NCI-H69 (cell line): Measurements from ENCODE around the gene LAMA2.

Source experiments
- DNase-seq: peaks from one replicate; lab custom pipeline; 2025; lab: John Stamatoyannopoulos, UW

The LAMA2 gene

DNA sequence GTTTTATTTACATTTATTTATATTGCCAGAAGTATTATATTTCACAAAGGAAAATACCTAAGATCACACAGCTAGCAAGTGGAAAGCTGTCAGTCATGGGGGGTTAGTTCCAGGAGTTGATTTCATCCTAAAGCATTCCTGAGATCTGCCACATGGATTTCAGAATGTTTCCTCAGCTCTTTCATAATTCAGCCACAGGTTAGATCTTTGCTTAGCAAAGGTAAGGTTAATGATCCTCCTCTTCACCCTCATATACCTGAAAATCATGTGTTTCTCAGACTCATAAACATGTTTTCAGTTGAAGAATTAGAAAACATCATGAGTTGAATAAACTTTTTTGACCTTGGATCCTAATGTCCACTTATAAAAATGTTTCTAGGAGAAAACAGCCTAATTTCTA, 611.6 kb downstream of the LAMA2 start:
- DNase-seq = no peak

GRCh38 chr6:129495652-129496051, 612.7 kb downstream of the LAMA2 start:
- no peak for DNase-seq

DNA sequence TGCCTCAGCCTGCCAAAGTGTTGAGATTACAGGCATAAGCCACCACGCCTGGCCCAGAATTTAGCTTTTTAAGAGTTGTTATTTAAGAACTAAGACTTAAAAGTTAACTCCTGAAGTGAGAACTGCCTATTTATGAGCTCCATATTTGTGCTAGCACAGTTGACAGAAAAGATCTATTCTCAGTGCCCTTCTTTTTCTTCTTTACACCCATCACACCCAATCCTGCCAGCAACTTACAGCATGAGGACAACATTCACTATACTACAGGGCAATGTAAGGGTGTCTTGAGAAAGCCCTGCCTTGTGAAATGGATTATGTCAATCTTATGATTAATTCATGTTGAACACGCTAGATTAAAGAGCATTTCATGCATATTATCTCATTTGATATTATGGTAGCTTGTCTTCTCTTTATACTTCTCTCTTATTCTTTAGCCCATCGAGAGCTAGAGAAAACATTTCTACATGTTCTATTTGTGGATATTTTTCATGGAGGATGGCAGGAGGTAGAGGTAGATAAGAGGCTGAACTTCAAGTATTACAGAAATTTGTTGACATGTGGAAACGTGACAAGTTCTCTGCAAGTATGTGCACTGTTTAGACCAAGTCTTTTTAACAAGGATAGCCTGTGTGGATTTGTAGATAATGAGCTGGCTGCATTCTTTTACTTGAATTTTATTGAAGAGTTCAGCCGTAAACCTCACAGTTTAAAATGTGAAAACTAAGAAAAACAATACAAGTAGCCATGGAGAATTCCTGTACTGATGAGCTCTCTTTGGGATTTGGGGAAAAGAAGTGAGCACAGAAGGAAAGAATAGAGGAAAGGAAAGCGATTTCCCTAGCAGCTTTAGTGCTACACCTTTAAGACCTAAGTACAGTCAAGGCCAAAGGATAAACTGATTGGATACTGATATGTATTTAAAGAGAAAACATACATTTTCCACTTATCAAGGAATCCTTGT, 614.8 kb downstream of the LAMA2 start:
- DNase-seq = no peak

- no peak for DNase-seq
Measured at GRCh38 chr6:129498541-129498940, 615.6 kb downstream of the LAMA2 start.

DNA sequence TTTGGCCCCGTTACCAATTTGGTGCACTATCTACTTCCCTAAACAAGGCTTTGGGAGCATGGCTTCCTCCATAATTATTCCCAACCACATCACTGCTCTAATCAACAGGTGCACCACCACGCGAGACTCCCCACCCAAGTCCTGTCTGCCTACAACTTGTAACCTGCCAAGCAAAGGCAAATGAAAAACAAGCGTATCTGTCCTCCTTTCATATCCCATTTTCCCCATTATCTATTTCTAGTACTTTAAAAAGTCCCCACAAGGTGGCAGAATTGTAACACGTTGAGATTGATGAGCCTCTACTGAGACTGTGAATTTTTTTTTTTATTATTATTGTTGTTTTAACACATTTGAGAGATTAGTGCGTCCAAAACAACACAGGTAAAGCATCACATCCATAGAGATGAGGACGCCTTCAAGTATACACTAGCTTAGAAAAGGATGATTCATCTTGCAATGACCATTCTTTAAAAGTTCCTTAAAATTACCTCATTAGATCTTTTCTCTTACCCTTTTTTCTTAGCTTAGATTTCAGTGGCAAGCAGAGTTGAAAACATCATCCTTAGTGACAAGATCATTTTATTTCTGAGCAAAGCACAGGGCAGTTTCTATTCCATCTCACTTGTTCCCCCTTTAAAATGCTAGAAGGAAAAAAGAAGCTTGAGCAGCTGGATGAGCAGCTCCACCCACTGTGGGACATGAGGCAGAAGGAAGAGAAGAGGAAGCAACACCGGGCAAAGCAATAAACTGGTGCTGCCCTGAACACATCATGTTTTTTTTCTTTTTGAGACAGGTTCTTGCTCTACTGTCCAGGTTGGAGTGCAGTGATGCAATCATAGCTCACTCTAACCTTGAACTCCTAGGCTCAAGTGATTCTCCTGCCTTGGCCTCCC, 616.3 kb downstream of the LAMA2 start:
- peak; percentile 56 for DNase-seq

DNA sequence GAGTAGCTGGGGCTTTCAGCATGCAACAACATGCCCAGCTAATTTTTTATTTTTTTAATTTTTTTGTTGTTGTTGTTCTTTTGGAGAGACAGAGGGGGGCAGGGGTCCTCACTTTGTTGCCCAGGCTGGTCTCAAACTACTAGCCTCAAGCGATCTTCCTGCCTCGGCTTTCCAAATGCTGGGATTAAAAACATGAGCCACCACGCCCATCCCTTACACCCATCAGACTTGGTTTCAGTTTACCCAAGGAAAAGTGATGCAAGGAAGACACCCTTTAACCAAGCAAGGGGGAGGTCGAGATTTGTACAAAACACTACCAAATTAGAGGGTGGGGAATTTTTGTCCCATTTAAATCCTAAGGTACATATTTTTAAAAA, 616.9 kb downstream of the LAMA2 start:
- DNase-seq = no peak

DNA sequence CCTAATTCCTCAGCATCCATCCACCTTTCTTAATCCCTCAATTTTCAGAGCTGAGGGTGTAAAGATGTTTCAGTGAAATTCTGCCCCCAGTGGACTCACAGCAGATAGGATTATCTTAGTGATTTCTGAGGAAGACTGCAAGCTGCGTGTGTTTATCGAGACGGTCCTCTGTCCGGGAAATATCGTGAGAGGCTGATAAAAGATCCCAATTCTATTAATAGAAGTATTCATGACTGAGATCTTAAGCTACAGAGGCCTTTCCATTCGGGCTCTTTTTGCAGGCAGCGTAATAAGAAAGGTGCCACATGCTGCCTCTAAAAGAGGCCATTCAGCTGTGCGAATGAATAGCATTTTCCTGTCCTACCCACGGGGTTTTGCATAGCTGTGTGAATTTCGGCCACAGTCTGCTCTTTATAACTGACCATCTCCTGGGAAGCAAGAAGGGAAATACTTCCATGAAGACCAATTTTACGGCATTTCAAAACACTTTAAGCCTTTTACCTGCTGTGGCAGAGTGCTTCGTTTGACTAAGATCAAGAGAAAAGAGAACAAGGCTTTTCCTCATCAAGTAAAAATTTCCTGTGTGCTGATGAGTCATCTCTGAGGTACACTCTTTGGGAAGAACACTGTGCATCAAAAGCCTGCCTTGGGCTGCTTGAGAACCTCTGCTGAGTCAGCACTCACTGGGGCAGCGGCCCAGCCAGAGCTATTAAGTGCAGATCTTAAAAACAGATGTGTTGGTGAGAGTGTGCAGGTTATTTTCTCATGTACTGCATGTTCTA, 618.2 kb downstream of the LAMA2 start:
- peak; percentile 42 for DNase-seq

- no peak for DNase-seq
Measured at GRCh38 chr6:129501740-129502660, 619.1 kb downstream of the LAMA2 start.

GRCh38 chr6:129504456-129504855, 621.5 kb downstream of the LAMA2 start:
- no peak for DNase-seq

GRCh38 chr6:129507059-129507807, 624.3 kb downstream of the LAMA2 start:
- DNase-seq = no peak

- no peak for DNase-seq
Measured at GRCh38 chr6:129507846-129508245, 624.9 kb downstream of the LAMA2 start.

- no peak for DNase-seq
Measured at GRCh38 chr6:129508477-129509145, 625.7 kb downstream of the LAMA2 start.

DNA sequence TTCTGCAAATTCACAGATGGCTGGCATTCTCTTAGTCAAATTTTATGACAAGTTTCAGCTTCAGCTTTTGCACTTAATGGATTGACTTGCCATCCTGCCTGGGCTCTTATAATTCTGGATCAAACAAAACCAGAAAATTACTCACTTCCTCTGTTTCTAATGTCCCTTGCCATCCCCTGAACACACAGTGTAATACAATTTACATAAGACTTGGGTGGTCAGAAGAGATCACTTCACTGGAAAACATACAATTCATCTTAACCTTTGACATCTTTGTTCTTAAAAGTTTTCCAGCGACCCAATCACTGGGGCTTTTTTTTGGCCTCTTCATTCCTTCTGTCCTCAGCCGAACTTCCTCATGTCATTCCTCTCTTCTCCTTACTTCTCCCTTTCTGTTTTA, 628.0 kb downstream of the LAMA2 start:
- DNase-seq = no peak

DNA sequence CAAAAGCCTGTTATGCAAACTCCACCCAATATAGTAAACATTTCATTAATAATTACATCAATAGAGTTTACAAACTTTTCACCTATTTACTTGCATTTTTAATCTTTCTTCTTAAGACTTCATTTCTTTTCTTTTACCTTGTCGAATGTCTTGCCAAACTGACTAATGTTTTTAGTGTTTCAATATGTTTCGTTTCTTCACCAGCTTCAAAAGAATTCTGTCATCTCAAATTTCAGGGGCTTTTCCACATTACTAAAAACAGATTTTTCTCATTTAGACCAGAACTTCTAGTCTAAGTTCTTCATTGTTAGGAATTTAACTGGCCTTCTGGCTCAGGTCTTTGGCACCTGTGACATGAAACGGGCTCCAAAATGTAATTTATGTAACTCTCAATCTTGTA, 630.5 kb downstream of the LAMA2 start:
- no peak for DNase-seq

- DNase-seq = no peak
Measured at GRCh38 chr6:129515004-129515403, 632.1 kb downstream of the LAMA2 start.

GRCh38 chr6:129516005-129516404, 633.1 kb downstream of the LAMA2 start:
- no peak for DNase-seq

DNA sequence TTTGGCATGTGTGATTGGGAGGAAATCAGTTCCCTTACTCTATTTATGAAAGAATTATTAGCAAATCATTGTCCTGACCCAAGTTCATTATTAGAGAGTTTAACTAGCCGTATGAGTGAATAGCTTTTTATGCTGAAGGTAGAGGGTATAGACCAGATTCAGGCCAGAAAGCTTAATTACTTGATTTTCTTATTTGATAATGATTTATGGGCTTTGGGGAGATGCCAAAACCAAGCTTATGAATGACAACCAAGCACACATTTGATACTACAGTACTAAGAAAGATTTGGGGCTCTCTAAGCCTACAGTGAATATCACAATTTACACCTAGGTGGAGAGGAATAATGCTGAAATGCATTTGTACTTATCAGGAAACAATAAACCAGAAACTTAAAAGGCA, 633.8 kb downstream of the LAMA2 start:
- DNase-seq = no peak

DNA sequence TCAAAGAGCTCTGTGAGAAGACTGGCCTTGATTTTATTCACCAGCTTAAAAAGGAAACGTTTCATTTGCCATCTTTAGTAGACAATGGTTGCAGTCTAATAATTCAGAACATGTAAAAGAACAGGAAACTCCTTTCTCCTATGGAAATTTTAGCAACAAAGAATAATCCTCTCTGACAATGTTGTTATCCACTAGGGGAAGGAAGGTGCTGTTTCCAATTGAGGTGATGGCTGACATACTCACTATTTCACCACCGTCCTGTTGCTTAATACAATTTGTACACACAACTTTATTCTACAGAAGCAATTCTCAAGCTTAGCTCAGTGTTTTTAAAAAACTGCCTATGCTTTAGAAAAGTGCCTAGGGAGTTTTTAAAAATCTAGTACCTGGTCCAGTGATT, 634.4 kb downstream of the LAMA2 start:
- DNase-seq = no peak

GRCh38 chr6:129519750-129520149, 636.8 kb downstream of the LAMA2 start:
- no peak for DNase-seq

GRCh38 chr6:129521946-129522345, 639.0 kb downstream of the LAMA2 start:
- no peak for DNase-seq
